Measurements from ENCODE around the gene BBS10. TPM values are rescaled to one million over a fixed set of nuclear protein-coding genes. Genes with fewer than 3 reads are reported as not detected.

BBS10 gene
- total and polyA plus RNA-seq, 2 of the 4 experiments (the other 2 are of a cell fraction): 4.9 to 10.0 TPM

GRCh38 chr12:76384560-76384959, 36.3 kb upstream of the BBS10 start:
- no peaks in the 10 kb centered on the region for H3K9me3 ChIP-seq (ENCODE audit: control insufficient read depth, insufficient read depth, low read length)
- peaks cover 9% of the 10 kb centered on the region for H3K36me3 ChIP-seq (ENCODE audit: control insufficient read depth, insufficient read depth, low read length)
- no peak for TF ChIP-seq NFE2L2 (IDR thresholded peaks at IDR 0.05; ENCODE audit: low read depth, low read length)
- TF ChIP-seq MAFK (IDR thresholded peaks at IDR 0.05; ENCODE audit: low read depth, low read length): no peak
- no peak for TF ChIP-seq MXI1 (IDR thresholded peaks at IDR 0.05; ENCODE audit: borderline replicate concordance, low read depth, low read length)
- TF ChIP-seq ELK1 (IDR thresholded peaks at IDR 0.05; ENCODE audit: borderline replicate concordance, low read depth, low read length): no peak
- TF ChIP-seq CTCF (conservative IDR thresholded peaks at IDR 0.05; ENCODE audit: low read depth, low read length): no peak
- no peak for TF ChIP-seq CHD1 (IDR thresholded peaks at IDR 0.05; ENCODE audit: low read depth, low read length)
- TF ChIP-seq USF2 (IDR thresholded peaks at IDR 0.05; ENCODE audit: low read depth, low read length): no peak
- TF ChIP-seq BHLHE40 (IDR thresholded peaks at IDR 0.05; ENCODE audit: low read depth, low read length): no peak
- TF ChIP-seq RCOR1 (IDR thresholded peaks at IDR 0.05; ENCODE audit: insufficient replicate concordance, low read length): no peak
- TF ChIP-seq RAD21 (IDR thresholded peaks at IDR 0.05; ENCODE audit: low read length): no peak
- TF ChIP-seq CEBPB (IDR thresholded peaks at IDR 0.05; ENCODE audit: low read depth, low read length): no peak
- TF ChIP-seq SMC3 (IDR thresholded peaks at IDR 0.05; ENCODE audit: low read depth, low read length): no peak
- no peak for TF ChIP-seq POLR2A (IDR thresholded peaks at IDR 0.05; ENCODE audit: low read depth, low read length)
- H3K79me1 ChIP-seq (ENCODE audit: low read depth in 1 of 2, low read length in 2 of 2): peaks cover 3 to 4% of the 10 kb centered on the region in 2 experiments; a peak in 1 of 4 replicates
- DNase-seq: no peak
- no peak overlapping the region for H4K91ac ChIP-seq (ENCODE audit: insufficient read depth, low read depth, low read length)
- H4K5ac ChIP-seq (ENCODE audit: low read depth, low read length): no peak overlapping the region
- no peak overlapping the region for H3K4me2 ChIP-seq (ENCODE audit: low read depth, low read length)
- H2BK15ac ChIP-seq (ENCODE audit: low read depth, low read length): no peak overlapping the region
- no peak overlapping the region for H2AK9ac ChIP-seq (replicated peaks; ENCODE audit: low read depth, low read length, poor library complexity)
- H2BK20ac ChIP-seq (ENCODE audit: low read depth, low read length): no peak overlapping the region
- H3K56ac ChIP-seq (ENCODE audit: extremely low read depth, insufficient read depth, low read length): no peak overlapping the region
- no peak overlapping the region for H3K18ac ChIP-seq (ENCODE audit: low read depth, low read length)
- H4K20me1 ChIP-seq (ENCODE audit: insufficient read depth, low read length): no peaks in the 10 kb centered on the region
- in situ Hi-C loops (cut with MboI; ENCODE audit: low sequenced_read_pairs): no loop called here
- no peaks in the 10 kb centered on the region for H3K4me1 ChIP-seq (ENCODE audit: control insufficient read depth, insufficient read depth, low read length)
- no peak overlapping the region for H3K23ac ChIP-seq (ENCODE audit: low read depth, low read length)
- H3K27ac ChIP-seq (ENCODE audit: insufficient read depth, low read length): no peak overlapping the region
- H2BK5ac ChIP-seq (ENCODE audit: low read depth, low read length, poor library complexity, severe bottlenecking): no peak overlapping the region
- H3K27me3 ChIP-seq (ENCODE audit: control insufficient read depth, insufficient read depth, low read length): no peaks in the 10 kb centered on the region
- no peak overlapping the region for H3K4ac ChIP-seq (ENCODE audit: low read depth, low read length)
- no TSS peak for BruUV-seq (replicated peaks)
- H4K8ac ChIP-seq (ENCODE audit: low read depth in 2 of 2, low read length in 2 of 2): no peak overlapping the region
- H3K14ac ChIP-seq (replicated peaks; ENCODE audit: low read depth, low read length): no peak overlapping the region
- H3K9me1 ChIP-seq (ENCODE audit: insufficient read depth, low read length): peaks cover 6% of the 10 kb centered on the region; the same call in 1 of the 2 replicates
- no peak overlapping the region for H2AFZ ChIP-seq (replicated peaks; ENCODE audit: low read length, poor library complexity)
- dilution Hi-C loops (cut with HindIII; ENCODE audit: low sequenced_read_pairs, unreplicated experiment): no loop called here
- no peak overlapping the region for H3K4me3 ChIP-seq (ENCODE audit: insufficient read depth, low read depth, low read length)
- CTCF ChIA-PET: no interaction called here
- H2AK5ac ChIP-seq (ENCODE audit: low read depth, low read length): no peak overlapping the region
- no peak overlapping the region for H2BK120ac ChIP-seq (ENCODE audit: low read depth, low read length)
- H3K9ac ChIP-seq (ENCODE audit: low read depth, low read length): no peak overlapping the region
- no peak for ATAC-seq (ENCODE audit: low read depth)
- intact Hi-C loops (cut with micrococcal nuclease): no loop called here
- POLR2A ChIA-PET (ENCODE audit: unreplicated experiment): no interaction called here
- 100% methylated on average over 1 of the region's 2 CpGs; no CpG with 5 or more reads in 1 of the 2 experiments for WGBS, 2 experiments (ENCODE audit: extremely low coverage in 2 of 2, insufficient read length in 1 of 2)
